ENCODE results near the gene HHIP.
"Not testable (repeated sequence)": the region's sequence is repeated elsewhere in the genome, so short reads cannot be mapped to it uniquely, and the experiment has no call there.

The HHIP gene

DNA sequence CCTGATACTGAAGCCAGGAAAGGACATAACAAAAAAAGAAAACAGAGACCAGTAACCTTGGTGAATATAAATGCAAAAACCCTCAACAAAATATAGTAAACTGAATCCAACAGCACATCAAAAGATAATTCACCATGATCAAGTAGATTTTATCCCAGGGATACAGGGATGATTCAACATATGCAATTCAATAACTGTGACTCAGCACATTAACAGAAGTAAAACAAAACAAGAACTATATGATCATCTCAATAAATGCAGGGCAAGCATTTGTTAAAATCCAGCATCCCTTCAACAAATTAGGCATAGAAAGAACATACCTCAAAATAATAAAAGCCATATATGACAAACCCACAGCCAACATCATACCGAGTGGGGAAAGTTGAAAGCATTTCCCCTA, 112.0 kb downstream of the HHIP start:
- DNase-seq, result no peak

DNA sequence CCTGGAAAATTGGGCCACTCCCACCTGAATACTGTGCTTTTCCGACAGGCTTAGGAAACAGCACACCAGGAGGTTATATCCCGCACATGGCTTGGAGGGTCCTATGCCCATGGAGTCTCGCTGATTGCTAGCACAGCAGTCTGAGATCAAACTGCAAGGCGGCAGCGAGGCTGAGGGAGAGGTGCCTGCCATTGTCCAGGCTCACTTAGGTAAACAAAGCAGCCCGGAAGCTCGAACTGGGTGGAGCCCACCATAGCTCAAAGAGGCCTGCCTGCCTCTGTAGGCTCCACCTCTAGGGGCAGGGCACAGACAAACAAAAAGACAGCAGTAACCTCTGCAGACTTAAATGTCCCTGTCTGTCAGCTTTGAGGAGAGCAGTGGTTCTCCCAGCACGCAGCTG, 122.9 kb downstream of the HHIP start:
- not testable (repeated sequence) for DNase-seq

- DNase-seq, result no peak
Measured at GRCh38 chr4:144778364-144778763, 132.4 kb downstream of the HHIP start.

DNA sequence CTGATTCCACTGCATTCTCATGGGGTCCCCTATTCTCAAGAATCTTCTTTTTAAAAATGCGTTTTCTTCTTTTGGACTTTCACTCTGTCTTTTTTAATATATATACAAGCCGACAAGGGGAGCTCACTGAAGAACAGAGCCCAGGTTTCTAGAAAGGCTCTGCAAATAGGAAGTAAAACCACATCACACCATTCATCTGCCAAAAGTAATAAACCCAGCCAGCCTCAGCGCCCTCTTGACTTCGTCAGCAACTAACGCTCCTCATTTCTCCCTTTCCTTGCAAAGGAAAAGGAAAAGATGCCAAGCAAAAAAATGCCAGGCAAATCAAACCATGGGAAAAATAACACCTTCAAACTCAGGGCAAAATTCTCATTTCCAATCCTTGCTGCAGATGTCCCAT, 136.4 kb downstream of the HHIP start:
- no peak for DNase-seq

DNA sequence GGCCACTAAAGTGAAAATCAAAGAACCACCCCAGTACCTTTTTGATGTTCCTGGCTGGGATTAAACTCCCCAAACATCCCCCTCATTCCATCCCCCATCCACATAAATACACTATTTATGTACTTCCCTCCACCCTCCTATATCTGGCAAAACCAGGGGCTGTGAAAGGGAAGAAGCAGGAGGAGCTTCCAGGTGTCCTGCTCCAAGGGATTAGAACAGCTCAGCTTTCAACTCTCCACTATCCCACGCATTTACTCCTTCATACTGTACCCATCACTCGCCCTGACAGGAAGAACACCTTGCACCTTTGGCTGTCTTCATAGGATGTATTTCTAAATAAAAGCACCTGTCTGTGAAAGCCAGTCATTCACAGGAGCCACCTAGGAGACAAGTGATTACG, 140.0 kb downstream of the HHIP start:
- DNase-seq, result no peak

DNA sequence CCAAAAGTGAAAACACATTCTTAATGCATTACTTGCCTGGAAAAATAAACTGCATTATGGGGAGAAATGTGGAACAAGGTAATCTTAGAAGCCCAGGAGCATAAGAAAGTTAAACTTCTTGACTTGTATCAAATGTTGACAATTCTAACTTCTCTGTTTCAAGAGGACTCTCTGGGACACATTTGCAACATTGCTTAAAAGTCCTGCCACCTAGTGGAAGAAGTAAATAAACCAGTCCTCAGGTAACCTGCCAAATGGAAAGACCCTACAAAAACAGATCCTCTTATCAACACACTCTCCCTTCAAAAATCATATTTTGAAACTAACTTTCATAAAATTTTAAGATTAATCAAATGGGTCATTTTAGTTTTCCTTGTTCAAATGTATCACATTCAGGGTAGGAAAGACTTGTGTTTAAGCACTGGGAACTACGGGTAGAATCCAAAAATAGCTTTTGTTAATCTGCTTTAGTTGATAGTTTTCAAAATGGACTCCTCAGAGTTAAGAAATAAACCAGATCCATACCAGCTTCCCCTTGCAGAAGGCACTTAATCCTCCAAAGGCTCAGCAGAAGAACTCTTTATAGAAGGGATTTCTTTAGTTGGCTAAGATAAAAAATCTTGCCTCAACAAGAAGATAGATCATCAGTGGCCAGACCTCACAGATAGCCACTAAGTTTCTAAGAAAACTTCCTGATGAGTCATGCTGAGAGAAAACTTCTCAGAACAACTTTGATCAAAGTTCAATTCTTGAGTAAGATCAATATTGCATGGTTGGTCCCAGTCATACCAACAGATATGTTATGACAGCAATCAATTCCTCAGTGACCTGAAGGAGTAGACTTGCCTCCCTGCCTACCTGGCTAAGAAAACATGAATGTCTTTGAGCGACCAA, 141.7 kb downstream of the HHIP start:
- peak in 1 of 2 experiments; percentile 22 for DNase-seq

- no peak for DNase-seq
Measured at GRCh38 chr4:144788469-144788868, 142.5 kb downstream of the HHIP start.

GRCh38 chr4:144791933-144792332, 146.0 kb downstream of the HHIP start:
- not testable (repeated sequence) for DNase-seq

All from SW 1271 (cell line).